ENCODE results near the gene TMEM117. TPM values are rescaled to one million over a fixed set of nuclear protein-coding genes. Genes with fewer than 3 reads are reported as not detected.

TMEM117 gene
- total RNA-seq, 2 donors from 2014 or later, result 0.79 to 1.4 TPM

GRCh38 chr12:44091948-44092606, 256.2 kb downstream of the TMEM117 start:
- no peaks in the 10 kb centered on the region for H3K9me3 ChIP-seq (ENCODE audit: control insufficient read depth, low read length)
- no peak overlapping the region for H3K4me3 ChIP-seq (ENCODE audit: low read length)
- Mint-ChIP-seq H3K9me3 (peaks cover 3% of the 10 kb centered on the region), H3K4me1 (no peaks in the 10 kb centered on the region), H3K36me3 (ENCODE audit: low read depth) (no peaks in the 10 kb centered on the region), H3K27me3 (ENCODE audit: insufficient read depth) (no peaks in the 10 kb centered on the region), H3K27ac (no peak overlapping the region), H3K4me3 (no peak overlapping the region)
- H3K27me3 ChIP-seq (ENCODE audit: control insufficient read depth, insufficient read depth, low read length, poor library complexity, severe bottlenecking), result no peaks in the 10 kb centered on the region
- TF ChIP-seq CTCF (conservative IDR thresholded peaks at IDR 0.05), result no peak
- WGBS, 2 experiments (ENCODE audit: insufficient coverage in 1 of 2, insufficient read length in 1 of 2), result 82 to 85% methylated on average over 1 to 3 of the region's 3 CpGs
- H3K36me3 ChIP-seq (ENCODE audit: control insufficient read depth, insufficient read depth, low read length), result no peaks in the 10 kb centered on the region
- H3K27ac ChIP-seq (ENCODE audit: low read depth, low read length), result no peak overlapping the region
- H3K9ac ChIP-seq (ENCODE audit: extremely low read depth, low read length, poor library complexity, severe bottlenecking), result no peak overlapping the region
- H3K4me1 ChIP-seq (ENCODE audit: control insufficient read depth, insufficient read depth, low read length), result no peaks in the 10 kb centered on the region
- no peak for DNase-seq

GRCh38 chr12:44098786-44099185, 262.9 kb downstream of the TMEM117 start:
- H3K36me3 Mint-ChIP-seq (ENCODE audit: low read depth), result no peaks in the 10 kb centered on the region
- H3K27ac Mint-ChIP-seq, result no peak overlapping the region
- H3K9ac ChIP-seq (ENCODE audit: extremely low read depth, low read length, poor library complexity, severe bottlenecking), result no peak overlapping the region
- no peak for TF ChIP-seq CTCF (conservative IDR thresholded peaks at IDR 0.05)
- no peaks in the 10 kb centered on the region for H3K36me3 ChIP-seq (ENCODE audit: control insufficient read depth, insufficient read depth, low read length)
- H3K9me3 Mint-ChIP-seq, result peaks cover 3% of the 10 kb centered on the region
- H3K4me3 ChIP-seq (ENCODE audit: low read length), result no peak overlapping the region
- no peak for DNase-seq
- no peak overlapping the region for H3K27ac ChIP-seq (ENCODE audit: low read depth, low read length)
- H3K27me3 Mint-ChIP-seq (ENCODE audit: insufficient read depth), result no peaks in the 10 kb centered on the region
- H3K9me3 ChIP-seq (ENCODE audit: control insufficient read depth, low read length), result no peaks in the 10 kb centered on the region
- H3K4me1 ChIP-seq (ENCODE audit: control insufficient read depth, insufficient read depth, low read length), result no peaks in the 10 kb centered on the region
- no peaks in the 10 kb centered on the region for H3K27me3 ChIP-seq (ENCODE audit: control insufficient read depth, insufficient read depth, low read length, poor library complexity, severe bottlenecking)
- H3K4me3 Mint-ChIP-seq, result no peak overlapping the region
- WGBS, 2 experiments (ENCODE audit: insufficient coverage in 1 of 2, insufficient read length in 1 of 2), result 76% methylated on average over 1 of the region's 1 CpG; no CpG with 5 or more reads in 1 of the 2 experiments
- no peaks in the 10 kb centered on the region for H3K4me1 Mint-ChIP-seq

GRCh38 chr12:44099486-44099885, 263.6 kb downstream of the TMEM117 start:
- Histone ChIP-seq H3K9ac (ENCODE audit: extremely low read depth, low read length, poor library complexity, severe bottlenecking) (no peak overlapping the region), H3K9me3 (ENCODE audit: control insufficient read depth, low read length) (no peaks in the 10 kb centered on the region), H3K36me3 (ENCODE audit: control insufficient read depth, insufficient read depth, low read length) (no peaks in the 10 kb centered on the region), H3K27me3 (ENCODE audit: control insufficient read depth, insufficient read depth, low read length, poor library complexity, severe bottlenecking) (no peaks in the 10 kb centered on the region), H3K4me1 (ENCODE audit: control insufficient read depth, insufficient read depth, low read length) (no peaks in the 10 kb centered on the region), H3K27ac (ENCODE audit: low read depth, low read length) (no peak overlapping the region), H3K4me3 (ENCODE audit: low read length) (no peak overlapping the region)
- DNase-seq, result no peak
- Mint-ChIP-seq H3K4me3 (no peak overlapping the region), H3K4me1 (no peaks in the 10 kb centered on the region), H3K9me3 (peaks cover 3% of the 10 kb centered on the region), H3K36me3 (ENCODE audit: low read depth) (no peaks in the 10 kb centered on the region), H3K27me3 (ENCODE audit: insufficient read depth) (no peaks in the 10 kb centered on the region), H3K27ac (no peak overlapping the region)
- TF ChIP-seq CTCF (conservative IDR thresholded peaks at IDR 0.05), result no peak
- WGBS, 2 experiments (ENCODE audit: insufficient coverage in 1 of 2, insufficient read length in 1 of 2), result 80 to 88% methylated on average over 1 of the region's 1 CpG

All from endodermal cell (in vitro differentiated cells).